Stimulated activated CD4-positive, alpha-beta T cell treated with anti-CD3 and anti-CD28 coated beads, Interleukin-15, amount 100 ng/mL, for 48 hours (primary cell): ENCODE results near the gene ATF6B.
A peak's percentile ranks its signal among the peaks of the same experiment; 100 is the strongest.
"Not testable (repeated sequence)": the region's sequence is repeated elsewhere in the genome, so short reads cannot be mapped to it uniquely, and the experiment has no call there.

ENCODE experiments used
- DNase-seq, 2 donors: peaks; one replicate each; pipeline ENCODE4 v3.0.0-alpha.2; 2020; ENCODE audit warnings: low read depth in 2 of 2

ATF6B gene

DNA sequence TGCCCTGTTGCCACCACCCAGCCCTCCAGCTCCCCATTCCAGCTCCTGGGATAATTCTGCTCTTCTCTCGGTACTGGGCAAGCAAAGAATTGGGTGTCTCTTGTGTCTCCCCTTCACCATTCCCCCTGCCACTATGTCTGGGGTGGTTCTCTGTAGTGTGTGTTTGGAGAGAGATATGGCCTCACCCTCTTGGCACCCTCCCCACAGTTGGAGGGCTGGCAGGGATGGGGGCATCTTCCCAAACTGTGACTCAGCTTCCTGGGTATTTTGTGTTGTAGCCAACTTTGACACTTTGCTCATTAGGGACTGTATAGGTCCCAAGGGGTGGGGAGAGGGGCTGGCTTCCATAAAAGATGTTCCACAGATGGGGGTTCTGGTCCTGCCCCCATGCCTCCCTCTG lies 20.6 kb downstream of the ATF6B start:
- DNase-seq, result no peak

DNA sequence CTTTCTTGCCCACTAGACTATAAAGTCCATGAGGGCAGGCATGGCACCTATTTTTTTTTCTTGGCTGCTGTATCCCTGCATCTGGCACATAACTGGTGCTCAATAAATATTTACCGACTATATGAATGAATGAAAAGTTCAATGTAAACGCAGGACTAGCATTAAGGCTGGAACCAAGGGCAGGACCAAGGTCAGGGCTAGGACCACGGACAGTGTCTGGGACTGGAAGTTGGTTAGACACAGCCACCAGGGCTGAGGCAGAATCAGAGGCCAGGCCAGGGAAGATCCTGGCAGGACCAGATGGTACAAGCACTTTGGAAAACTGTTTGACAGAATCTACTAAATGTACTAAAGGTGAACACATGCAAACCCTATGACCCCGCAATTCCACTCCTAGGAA lies 22.6 kb downstream of the ATF6B start:
- no peak for DNase-seq

DNA sequence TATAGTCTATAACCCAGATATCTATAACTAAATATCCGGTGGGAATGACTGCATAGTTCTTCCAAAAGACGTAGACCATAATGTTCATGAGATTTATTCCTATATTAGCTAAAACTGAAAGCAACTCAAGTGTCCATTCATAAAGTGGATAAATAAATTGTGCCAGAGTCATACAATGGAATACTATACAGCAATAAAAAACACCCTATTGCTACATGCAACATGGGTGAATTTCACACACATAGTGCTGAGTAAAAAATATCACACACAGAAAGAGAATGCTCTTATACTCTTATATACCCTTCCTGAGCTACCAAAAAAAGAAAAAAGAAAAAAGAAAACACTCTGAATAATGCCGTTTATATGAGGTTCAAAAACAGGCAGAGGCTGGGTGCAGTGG lies 25.8 kb downstream of the ATF6B start:
- DNase-seq, result no peak

DNA sequence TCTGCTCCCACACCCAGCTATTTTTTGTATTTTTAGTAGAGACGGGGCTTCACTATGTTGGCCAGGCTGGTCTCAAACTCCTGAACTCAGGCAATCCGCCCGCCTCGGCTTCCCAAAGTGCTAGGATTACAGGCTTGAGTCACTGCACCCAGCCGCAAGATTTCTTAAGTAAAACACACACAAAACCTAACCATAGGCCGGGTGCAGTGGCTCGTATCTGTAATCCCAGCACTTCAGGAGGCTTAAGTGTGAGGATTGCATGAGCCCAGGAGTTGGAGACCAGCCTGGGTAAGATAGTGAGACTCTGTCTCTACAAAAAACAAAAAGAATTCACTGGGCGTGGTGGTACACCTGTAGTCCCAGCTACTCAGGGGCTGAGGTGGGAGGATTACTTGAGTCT lies 27.8 kb downstream of the ATF6B start:
- DNase-seq, result not testable (repeated sequence)

DNA sequence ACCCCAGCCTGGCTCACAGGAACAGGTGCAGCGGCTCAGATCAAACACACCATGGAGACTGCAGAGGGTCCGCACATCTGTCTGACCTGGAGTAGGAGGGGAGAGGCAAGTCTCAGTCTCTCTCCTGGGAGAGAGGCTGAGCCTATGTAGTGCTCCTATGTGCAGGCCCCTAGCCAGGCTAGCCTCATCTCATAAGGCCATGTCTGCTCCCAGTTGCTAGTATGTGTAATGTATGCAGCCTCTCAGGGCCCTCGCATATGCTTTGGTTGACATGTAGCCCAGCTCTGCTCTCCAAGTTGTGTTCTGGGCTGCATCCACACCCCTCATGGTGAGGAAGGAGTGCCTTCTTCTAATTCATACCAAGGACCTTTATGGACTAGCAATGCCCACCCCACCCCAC lies 30.7 kb downstream of the ATF6B start:
- DNase-seq, result no peak

DNA sequence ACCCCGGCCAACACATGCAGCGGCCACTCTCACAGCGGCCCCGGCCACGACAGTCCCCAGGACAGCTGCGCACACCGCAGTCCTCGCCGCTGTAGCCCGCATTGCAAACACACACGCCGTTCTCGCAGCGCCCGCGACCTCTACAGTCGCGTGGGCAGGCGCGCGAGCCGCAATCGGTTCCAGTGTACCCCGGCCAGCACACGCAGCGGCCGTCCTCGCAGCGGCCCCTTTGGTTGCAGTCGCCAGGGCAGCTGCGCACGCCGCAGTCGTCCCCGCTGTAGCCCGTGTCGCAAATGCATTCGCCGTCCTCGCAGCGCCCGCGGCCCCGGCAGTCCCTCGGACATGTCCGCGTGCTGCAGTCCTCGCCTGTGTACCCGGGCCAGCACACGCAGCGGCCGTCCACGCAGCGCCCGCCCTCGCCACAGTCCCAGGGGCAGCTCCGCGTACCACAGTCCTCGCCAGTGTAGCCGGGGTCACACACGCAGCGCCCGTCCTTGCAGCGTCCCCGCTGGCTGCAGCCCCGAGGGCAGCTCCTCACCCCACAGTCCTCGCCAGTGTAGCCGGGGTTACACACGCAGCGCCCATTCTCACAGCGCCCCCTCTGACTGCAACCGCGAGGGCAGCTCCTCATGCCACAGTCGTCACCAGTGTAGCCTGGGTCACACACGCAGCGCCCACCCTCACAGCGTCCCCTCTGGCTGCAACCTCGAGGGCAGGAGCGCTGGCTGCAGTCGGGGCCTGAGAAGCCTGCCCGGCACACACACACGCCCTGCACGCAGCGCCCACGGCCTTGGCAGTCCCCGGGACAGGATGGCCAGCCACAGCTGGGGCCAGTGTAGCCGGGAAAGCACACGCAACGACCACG lies 31.4 kb downstream of the ATF6B start:
- no peak for DNase-seq

DNA sequence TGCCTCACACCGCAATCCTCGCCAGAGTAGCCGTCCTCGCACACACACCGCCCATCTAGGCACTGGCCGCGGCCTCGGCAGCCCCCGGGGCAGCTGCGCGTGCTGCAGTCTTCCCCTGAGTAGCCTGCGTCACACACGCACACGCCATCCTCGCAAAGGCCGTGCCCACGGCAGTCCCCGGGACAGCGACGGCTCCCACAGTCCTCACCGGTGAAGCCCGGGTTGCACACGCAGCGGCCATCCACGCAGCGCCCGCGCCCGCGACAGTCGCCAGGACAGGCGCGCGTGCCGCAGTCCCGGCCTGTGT lies 32.0 kb downstream of the ATF6B start:
- DNase-seq, result no peak

DNA sequence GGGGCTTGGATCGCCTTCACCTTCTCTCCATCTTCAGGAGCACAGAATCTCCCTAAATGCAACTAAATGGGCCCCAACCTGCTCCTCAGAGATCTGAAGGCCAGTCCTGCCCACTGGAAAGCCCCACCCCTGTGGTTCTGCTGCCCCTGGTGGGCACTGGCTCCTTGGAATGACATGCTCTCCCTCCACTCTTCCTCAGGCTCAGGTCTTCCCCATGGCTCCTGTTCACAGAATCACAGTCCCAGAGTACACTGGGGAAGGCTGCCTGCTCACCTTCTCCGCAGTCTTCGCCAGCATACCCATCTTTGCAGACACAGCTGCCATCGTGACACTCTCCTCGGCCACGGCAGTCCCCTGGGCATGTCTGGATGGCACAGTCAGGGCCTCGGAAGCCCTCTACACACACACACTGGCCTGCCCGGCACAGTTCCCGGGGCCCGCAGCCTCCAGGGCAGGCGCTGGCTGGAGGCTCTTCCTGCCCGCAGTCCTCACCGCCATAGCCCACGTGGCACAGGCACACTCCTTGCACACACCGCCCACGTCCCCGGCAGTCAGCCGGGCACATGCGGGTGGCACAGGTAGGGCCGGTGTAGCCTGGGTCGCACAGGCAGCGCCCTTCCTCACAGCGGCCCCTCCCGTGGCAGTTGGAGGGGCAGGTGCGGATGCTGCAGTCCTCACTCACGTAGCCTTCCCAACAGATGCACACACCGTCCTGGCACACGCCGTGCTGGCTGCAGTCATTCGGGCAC lies 32.5 kb downstream of the ATF6B start:
- DNase-seq, result no peak

DNA sequence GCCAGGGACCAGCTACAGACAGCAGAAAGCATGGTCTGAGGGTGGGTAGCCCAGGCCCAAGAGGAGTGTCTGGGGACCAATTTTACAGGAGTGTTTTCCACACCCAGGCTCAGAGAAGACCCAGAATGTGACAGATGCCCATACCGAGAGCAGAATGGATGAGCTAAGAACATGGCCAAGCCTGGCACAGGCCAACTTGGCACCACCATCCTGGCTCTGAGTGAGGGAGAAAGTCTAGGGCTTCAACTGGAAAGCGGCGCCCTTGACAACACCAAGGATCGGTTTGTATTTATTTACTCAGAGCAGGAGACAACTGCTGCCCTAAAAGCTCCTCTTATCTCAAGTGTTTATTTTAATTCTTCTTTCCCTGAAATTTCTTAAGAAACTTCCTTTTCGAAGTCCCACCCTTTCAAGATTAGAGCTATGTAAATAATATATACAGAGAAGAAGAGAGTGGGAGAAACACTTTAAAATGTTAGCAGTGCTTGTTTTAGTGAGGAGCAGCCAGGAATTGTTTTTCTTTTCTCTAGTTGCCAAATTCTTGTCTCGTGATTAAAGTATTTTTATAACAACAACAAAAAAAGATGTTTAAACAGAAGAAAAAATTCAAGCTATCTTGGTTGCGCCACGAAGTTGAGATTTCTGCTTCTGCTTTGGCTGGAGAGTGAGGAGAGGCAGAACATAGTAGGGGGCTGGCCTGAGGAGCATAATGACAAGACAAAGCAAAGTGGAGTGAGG lies 35.1 kb downstream of the ATF6B start:
- DNase-seq, result no peak

DNA sequence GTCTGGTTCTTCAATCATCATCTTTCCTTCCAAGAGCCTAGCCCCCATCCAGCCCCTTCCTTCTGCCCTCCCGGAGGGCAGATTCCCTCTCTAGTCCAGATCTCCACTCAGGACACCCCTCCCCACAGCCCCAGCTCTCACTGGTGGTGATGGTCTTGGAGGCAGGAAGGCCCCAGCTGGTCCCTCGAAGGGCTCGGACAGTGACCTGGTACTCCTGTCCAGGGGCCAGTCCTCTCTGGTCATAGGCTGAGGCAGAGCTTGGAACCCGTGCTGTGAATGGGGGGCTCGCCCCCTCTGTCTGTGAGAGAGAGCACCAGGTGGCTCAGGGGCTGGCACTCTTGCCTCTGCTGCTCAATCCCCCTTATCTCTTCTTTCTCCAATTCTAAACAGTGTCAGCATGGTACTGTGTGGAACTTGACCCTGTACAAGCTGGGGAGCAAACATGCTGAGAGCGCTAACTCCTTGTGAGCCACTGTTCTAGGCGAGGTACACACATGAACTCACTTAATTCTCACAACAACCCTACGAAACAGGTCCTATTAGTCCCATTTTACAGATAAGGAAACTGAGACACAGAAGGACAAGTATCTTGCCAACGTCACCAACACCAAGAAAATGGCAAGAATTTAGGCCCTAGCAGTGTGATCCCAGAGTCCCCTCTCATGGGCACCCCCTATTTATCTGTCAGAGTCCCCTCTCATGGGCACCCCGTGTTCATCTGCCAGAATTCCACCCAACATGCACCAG lies 38.8 kb downstream of the ATF6B start:
- no peak for DNase-seq

DNA sequence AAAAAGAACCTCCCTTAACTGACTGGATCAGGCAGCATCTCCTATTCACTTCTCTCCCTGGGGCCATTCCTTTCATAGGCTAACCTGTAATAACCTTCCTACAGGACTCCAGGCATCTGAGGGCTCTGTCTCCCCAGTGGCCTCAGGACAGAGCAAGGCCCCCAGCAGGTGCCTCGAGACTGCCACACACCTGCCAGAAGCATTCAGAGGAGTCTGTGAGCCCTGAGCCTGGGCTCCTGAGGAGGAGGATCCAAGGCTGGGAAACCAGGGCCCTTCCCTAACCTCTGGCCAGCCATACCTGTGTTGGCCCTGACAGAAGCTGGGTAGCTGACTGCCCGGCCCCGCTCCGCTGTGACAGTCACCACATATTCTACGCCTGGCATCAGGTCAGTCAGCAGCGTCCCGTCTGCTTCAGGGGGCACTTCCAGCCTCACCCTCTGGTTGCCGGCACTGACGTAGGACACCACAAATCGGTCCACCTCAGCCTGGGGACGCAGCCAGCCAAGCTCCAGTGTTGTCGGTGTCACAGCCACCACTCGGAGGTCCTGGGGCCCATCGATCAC lies 39.5 kb downstream of the ATF6B start:
- DNase-seq, result no peak

DNA sequence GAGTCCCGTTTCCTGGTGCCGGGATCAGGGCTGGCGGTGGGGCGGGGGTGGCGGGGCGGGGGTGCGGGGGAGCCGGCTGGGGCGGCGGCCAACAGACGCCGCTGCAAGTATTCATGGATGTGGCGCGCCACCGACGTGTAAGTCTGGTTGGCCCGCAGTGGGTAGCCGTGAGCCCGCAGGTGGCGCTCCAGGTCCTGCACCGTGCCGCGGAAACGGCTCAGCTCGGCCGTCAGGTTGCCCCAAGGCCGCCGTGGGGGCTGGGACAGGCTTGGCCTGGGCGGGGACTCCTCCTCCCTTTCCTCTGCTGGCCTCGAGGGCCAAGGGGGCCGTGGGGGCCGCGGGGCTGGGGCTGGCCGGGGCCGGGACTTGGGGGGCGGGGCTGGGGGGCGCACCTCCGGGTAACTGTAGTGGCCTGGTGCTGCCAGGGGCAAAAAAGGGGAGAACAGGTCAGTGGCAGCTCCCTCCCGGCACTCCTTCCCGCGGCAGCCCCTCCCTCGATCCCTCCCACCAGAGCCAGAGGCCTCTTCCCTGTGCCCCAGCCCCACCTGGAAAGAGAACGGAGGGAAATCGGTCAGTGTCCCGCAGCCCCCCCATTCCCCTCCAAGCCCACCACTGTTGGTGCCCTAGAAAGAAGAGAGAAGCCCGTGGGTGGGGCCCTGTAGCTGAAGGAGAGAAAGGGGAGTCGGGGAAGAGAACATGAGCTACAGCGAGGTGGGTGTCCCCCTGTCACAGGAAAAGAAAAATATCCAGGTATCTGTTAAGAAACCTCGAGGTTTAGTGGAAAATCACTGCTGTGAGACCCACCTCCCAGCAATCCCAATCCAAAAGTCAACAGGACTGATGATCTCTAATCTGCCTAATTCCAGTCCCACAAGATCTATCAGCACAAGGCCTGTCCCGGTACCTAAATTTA lies 40.2 kb downstream of the ATF6B start:
- peak; percentile 59 to 75 for DNase-seq

DNA sequence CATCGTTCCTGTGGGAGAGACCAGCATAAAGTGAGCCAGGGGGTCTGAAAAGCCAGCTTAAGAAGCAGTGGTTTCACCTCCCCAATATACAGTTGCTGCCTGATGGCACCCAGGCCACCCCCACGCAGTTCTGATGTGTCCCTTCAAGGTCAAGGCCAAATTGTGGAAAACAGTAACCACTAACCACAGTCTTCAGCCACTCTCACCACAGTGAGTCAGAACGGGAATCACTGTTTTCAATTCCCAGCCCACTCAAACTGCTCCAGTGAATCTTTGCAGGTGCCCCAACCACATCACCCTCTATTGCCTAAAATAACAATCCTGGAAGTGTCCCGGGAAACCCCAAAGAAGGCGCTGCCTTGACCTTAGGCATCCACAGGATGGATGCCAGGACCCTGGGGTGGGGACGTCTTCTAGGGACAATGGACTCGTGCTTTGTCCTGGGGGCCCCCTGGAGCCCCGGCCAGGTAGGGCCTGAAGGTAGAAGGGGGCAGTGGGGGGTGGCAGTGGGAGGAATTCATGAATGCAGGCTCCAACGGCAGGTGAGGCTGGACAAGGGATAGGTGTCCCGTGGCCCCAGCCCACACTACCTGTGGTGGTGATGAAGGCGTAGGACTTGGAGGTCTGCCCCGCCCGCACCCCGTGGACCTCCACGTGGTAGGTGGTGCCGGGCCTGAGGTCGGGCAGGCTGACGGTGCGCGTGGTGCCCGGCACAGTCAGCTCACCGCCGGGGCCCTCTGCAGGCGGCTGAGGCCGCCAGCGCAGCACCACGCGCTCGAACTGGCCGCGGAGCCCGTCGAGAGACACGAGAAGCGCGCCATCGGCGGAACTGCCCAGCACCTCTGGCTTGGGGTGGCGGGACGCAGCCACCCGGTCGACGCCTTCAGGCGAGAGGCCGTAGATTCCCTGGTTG lies 41.1 kb downstream of the ATF6B start:
- peak in 1 of 2 donors; percentile 35 for DNase-seq

DNA sequence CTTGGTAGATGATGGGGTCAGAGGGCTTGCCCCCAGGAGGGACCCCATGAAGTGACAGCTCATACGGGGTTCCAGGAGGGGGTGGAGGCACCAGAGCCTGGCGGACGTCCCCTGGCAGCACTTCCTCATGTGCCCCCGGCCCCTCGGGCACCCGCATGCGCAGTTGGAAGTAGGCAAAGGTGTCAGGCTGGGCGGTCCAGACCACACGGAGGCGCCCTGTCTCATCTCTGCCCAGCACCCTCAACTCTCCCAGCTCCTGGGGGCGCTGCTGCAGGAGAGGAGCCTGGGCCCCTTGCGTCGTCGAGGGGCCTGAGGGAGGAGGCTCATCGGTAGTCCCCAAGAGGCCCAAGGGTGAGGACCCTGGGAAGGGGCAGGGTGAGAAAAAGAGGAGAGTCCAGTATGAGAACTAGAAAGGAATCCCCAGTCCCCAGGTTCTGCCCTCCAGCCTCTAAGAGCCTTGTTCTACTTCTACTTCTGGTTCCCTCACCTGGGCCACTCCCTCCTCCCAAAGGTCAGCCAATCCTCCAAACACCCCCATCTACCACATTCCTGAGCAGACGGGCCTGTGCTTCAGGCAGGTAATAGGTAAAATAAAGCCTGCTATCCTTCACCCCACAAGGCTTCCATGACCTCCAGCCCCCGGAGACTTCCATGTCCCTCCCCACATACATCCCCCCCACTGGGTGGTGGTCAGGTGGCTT lies 42.1 kb downstream of the ATF6B start:
- DNase-seq, result no peak

DNA sequence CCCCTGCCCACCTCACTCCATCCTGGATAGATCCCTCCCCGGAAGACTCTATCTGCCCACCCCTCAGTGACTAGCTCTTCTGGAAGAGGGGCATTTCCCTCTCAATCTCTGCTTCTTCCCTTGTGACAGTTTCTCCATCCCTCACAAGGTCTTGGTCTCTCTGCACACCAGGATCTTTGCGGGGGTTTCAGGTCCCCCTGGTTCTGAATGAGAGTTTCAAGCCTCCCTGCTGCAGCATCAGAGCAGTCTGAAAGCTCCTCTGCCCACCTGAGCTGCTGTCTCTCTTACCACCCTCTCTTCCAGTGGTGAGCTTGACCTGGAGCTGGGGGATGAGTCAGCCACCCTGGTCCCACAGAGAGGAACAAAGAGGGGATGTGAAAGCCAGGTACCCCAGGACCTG lies 43.3 kb downstream of the ATF6B start:
- DNase-seq, result no peak

DNA sequence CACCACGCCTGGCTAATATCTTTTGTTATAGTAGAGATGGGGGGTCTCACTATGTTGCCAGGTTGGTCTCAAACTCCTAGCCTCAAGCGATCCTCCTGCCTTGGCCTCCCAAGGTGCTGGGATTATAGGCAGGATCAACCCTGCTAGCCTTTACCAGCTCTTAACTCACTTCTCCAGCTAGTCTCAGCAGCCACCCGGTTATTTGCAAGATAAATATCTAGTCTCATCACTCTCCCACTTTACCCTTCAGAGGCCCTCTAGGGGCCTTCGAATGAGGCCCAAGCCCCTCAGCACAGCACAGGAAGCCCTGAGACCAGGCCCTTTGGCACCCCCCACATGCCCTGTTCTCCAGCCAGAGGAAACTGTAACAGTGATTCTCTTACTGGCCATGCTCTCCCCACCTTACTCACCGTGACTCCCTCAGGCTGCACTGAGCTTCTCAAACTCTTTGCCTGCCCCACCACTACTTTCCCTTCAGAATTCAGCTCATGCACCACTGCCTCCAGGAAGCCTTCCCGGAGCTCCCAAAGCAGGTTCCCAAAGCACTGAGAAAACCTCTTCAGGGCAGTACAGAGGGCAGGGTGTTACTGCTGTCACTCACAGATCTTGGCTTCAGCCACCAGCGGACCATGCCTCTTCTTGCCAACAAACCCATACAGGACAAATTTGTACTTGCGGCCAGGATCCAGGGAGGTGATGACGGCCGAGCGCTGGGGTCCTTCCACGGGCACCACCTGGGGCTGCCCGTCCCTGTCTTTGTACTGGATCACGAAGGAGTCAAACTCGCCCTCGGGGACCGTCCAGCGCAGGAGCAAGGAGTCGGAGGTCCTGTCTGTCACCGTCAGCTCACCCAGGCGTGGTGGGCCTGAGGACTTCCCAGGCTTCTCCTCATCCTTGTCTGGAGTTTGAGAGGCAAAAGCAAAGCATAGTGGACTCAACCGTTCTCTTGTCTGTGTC lies 44.0 kb downstream of the ATF6B start:
- no peak for DNase-seq

DNA sequence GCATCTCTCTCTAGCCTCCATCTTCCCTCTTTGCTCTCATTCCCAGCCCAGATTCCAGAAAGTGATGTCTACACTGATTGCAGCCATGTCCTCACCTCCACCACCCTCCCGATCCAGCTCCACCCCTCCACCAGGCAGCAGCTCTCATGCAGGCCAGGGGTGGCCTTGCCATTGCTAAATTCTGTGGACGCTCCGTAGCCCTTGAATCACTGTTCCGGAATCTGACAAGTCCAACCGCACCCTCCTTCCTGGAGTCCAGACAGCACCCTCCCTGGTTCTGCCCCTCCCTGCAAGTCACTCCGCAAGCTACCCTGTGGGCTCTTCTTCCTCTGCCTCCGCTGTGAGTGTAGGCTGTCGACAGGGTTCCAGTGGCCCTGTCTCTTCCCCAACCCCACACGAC lies 45.1 kb downstream of the ATF6B start:
- DNase-seq, result no peak

DNA sequence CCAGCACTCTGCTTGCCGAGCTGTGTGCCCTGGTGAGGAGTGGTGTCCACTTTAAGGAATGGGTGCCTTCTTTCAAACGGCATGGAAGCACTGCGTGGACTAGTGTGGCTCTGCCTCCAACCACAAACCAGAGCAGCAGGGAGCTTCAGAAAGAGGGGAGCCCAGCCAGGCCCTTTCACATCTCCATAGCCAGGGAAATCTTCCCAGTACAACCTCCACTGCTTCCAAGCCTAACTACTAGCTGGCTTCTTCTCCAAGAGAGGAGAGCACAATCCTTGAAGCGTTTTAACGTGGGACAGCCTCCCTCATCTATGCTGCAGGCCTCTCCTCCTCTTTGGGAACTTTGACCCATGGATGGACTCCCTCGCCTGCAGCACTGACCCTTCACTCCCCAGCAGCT lies 45.6 kb downstream of the ATF6B start:
- no peak for DNase-seq
